Peyer's patch (tissue), 4 donors: ENCODE data around the gene UBE2G2.

Experiments
- CTCF ChIP-seq, 6 experiments: fragments of 450-650 bp in 4 of 6; fragments of 200-600 bp in 2 of 6; sonication (generic) in 1 of 6; IDR thresholded peaks; one replicate each; pipeline ENCODE4 v1.5.1; 2017 to 2019; ENCODE audit warnings: antibody characterized with exemption in 6 of 6, mild to moderate bottlenecking in 3 of 6, moderate library complexity in 1 of 6
- POLR2A ChIP-seq, 2 donors: fragments of 450-650 bp; IDR thresholded peaks; one replicate each; pipeline ENCODE4 v1.5.1; 2017; ENCODE audit warnings: antibody characterized with exemption in 2 of 2, mild to moderate bottlenecking in 2 of 2, moderate library complexity in 2 of 2

DNA sequence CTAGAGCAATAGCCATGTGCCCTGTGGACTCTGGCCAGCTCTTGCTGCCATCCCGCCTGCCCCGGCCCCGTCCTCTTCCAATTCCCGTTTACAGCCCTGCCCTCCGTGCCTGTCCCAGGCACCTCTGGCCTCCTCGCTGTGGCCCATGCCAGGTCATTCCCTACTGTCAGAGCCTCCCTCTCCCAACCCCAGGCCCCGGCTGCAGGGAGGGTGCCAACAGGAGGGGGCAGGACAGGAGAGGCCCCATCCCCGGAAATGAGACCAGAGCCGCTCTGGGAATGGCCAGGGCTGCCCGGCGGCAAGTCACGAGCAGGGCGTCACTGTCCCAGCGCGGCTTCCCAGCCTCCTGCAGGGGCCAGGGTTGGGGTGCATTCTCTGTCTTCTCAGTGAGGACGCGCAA lies 66.8 kb downstream of the UBE2G2 start:
- TF ChIP-seq CTCF (IDR thresholded peaks at IDR 0.05) (no peak), POLR2A (IDR thresholded peaks at IDR 0.05) (no peak)
